NCI-H2196 treated with DMSO at 0.1 percent for 48 hours (cell line): ENCODE results near the gene PARP14.
"Not testable (repeated sequence)": the region's sequence is repeated elsewhere in the genome, so short reads cannot be mapped to it uniquely, and the experiment has no call there.

Source experiments
- DNase-seq: peaks from one replicate; lab custom pipeline; 2025; ENCODE audit not compliant: unreplicated experiment; lab: John Stamatoyannopoulos, UW

Gene PARP14

DNA sequence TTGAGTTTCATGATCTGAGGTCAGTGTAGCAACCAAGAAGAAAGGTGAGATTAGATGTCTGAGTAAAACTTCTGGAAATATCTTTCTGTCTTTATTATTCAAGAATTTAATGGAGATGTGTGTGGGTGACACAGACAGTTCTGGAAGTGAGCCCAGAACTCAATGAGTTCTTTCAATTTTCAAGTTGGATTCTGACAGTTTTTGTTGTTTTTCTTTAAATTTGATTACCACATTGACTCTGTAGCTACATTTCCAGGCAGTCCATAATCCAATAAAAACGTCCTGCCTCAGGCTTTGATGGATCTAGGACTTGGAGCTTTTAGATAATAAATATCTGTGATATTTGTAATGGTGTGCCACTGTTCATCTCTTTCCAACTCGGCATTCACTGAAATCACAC, 3.9 kb upstream of the PARP14 start:
- no peak for DNase-seq

GRCh38 chr3:122677216-122677615, 3.4 kb upstream of the PARP14 start:
- no peak for DNase-seq

- no peak for DNase-seq
Measured at GRCh38 chr3:122678506-122678905, 2.1 kb upstream of the PARP14 start.

DNA sequence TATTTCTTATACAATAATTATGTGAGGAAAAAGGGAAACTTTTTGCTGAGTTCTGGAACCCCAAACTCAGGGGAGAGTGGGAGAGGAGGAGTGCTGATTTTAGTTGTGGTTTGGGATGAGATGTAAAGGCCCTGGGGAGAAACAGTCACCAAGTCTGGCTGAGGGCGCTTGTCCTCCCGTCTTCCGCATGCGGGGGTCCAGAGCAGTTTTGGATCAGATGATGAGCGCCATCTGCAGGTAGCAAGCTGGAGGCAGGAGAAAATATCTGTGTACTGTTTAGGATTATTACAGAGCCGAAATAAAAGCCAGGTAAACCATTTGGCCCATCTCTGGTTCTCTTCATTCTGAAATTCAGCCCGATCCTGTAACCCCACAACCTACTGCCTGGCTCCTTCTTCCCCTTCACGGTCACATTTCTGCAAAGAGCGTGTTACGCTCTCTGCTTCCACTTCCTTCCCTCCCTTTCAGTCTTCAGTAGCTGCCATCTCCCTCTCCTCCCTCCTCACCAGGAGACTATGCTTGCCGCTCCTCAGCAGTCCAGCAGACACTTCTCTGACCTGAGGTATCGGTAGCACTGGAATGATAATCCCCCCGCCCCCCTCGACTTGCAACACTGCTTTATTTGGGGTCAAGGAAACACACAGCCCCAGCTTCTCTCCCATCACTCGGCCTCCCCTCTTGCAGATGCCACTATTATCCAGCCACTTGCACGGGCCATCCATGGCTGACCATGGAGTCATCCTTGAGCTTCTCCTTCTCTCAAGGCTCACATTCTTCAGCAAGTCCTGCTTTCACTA, 1.4 kb upstream of the PARP14 start:
- peak; percentile 81 for DNase-seq

- DNase-seq, result peak; percentile 56
Measured at GRCh38 chr3:122679882-122680474, 661 bp upstream of the PARP14 start.

- no peak for DNase-seq
Measured at GRCh38 chr3:122681284-122681973, 790 bp downstream of the PARP14 start.

GRCh38 chr3:122681974-122682409, 1.4 kb downstream of the PARP14 start:
- DNase-seq, result no peak

GRCh38 chr3:122682778-122683411, 2.3 kb downstream of the PARP14 start:
- peak; percentile 33 for DNase-seq

DNA sequence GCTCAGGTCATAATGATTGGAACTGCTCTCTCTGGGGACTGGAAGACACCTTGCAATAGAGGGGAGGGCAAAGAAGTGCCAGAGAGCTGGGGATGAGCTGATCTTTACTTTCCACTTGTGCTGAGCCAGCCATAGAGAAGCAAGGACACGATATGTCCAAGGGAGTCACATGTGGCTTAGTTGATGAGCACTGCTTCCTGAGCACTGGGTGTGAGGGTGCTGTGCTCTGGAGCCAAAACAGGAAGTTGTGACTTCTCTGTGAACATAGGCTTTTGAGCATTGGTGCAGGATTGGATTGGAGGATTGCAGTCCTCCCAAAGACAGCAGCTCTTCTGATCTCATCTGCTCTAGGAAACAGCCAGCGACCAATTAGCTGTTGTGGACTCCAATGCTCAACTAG, 6.7 kb downstream of the PARP14 start:
- DNase-seq, result no peak

GRCh38 chr3:122688996-122689395, 8.4 kb downstream of the PARP14 start:
- no peak for DNase-seq

DNA sequence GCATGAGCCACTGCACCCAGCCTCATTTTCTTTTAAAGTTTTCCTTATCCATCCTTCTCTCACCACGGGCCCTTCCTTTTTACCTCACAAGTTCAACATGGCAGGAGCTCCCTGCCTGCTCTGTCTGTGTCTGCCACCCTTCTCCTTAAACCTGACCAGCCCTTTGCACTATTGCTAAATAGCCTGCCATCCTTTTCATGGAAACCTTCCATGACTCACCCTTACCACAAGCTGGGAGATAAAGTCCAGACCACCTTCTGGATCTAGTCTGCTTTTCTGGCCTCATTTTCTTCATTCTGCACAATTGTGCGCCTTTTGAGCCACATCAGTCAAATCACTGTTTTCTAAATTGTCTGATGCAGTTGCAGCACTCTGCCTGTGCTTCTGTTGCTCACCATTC, 8.9 kb downstream of the PARP14 start:
- DNase-seq, result no peak

- no peak for DNase-seq
Measured at GRCh38 chr3:122690096-122690495, 9.5 kb downstream of the PARP14 start.

DNA sequence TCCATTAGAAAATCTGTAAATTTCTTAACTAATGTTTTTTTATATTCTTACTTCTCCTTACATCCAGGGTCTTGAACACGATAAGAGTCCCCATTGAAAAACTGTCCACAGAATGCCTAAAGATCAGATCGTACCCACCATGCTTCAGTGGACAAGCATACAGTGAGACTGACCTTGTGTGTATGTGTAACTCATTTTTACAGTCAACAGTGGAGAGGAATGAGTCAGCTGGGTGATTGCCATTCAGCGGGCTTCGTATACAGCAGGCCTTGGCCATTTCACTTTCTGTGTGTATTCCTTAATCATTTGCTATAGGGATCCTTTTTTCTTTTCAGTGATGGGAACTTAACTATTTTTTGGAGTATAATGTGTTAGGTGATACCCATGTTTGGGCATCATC, 10.6 kb downstream of the PARP14 start:
- no peak for DNase-seq

DNA sequence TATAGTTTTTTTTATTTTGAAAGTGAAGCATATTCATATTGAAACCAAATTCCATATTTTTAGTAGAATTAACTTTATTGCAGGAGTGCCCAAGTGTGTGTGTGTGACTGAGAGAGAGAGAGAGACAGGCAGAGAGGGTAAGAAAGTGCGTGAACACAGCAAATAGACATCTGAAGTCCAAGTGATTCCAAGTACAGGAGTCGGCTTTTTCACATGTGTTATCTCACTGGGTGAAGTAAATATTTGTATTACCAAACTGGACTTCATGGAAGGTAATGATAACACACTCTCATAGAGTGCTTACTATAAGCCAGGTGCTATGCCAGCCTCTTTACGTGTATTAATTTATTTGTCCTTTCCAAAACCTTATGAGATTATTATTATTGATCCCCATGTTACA, 12.0 kb downstream of the PARP14 start:
- no peak for DNase-seq

- DNase-seq, result no peak
Measured at GRCh38 chr3:122694966-122695365, 14.3 kb downstream of the PARP14 start.

DNA sequence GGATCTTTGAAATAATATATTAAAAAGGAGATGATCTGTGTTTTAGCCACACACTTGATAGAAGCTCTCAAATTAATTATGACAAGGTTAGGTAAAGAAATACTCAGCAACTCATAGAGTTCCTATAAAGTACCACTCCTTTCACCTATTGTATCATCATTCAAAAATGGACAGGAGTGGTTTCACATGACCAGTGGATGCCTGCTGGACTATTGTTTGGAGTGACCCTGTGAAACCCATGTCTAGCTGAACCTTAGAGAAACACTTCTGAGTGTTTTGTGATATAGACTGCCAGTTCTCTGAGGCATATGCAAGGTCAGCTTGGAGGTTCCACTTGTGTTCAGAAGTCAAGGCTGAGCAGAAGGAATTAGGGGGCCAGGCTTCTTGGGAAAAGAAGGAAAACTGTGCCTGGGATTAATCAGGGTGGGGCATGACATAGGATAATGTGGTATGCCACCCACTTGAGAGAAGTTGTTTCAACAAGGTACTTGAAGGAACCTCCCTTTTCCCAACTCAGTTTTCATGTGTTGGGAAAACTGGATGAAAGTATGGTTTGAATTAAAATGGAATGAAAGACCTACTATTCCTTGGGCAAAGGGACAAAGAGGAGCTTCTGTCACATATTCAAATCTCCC, 15.4 kb downstream of the PARP14 start:
- no peak for DNase-seq

- no peak for DNase-seq
Measured at GRCh38 chr3:122697952-122698620, 17.4 kb downstream of the PARP14 start.

- no peak for DNase-seq
Measured at GRCh38 chr3:122700193-122700592, 19.6 kb downstream of the PARP14 start.

GRCh38 chr3:122705379-122705778, 24.7 kb downstream of the PARP14 start:
- no peak for DNase-seq

GRCh38 chr3:122710616-122711251, 30.1 kb downstream of the PARP14 start:
- not testable (repeated sequence) for DNase-seq
